Measurements from ENCODE around the gene RTKN2. TPM values are rescaled to one million over a fixed set of nuclear protein-coding genes. Genes with fewer than 3 reads are reported as not detected.

Gene RTKN2
- total RNA-seq, 1 donor from 2014 or later = 6.7 TPM

DNA sequence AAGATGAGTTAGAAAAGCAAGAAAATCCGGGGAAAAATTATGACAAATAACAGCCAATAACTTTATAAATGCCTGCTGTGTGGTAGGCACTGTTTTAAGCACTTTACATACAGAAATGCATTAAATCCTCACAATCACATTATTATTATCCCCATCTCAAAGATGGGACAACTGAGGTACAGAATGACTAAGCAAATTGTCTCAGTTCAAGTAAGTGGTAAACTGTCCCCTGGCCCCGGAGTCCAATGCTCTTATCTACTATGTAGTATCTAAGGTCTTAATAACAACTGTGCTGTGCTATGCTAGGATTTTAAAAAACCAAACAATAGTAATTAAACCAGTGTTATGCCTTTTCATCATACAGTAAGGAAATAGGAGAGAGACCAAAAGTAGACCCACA is 105.6 kb downstream of the RTKN2 start:
- H3K36me3 ChIP-seq (ENCODE audit: control insufficient read depth, insufficient read depth, low read length) = no peaks in the 10 kb centered on the region
- H3K4me3 ChIP-seq (ENCODE audit: low read depth, low read length) = no peak overlapping the region
- DNase-seq (ENCODE audit: low read depth) = no peak
- H3K27me3 ChIP-seq (ENCODE audit: control insufficient read depth, insufficient read depth, low read length) = no peaks in the 10 kb centered on the region
- TF ChIP-seq, protein P1, sequence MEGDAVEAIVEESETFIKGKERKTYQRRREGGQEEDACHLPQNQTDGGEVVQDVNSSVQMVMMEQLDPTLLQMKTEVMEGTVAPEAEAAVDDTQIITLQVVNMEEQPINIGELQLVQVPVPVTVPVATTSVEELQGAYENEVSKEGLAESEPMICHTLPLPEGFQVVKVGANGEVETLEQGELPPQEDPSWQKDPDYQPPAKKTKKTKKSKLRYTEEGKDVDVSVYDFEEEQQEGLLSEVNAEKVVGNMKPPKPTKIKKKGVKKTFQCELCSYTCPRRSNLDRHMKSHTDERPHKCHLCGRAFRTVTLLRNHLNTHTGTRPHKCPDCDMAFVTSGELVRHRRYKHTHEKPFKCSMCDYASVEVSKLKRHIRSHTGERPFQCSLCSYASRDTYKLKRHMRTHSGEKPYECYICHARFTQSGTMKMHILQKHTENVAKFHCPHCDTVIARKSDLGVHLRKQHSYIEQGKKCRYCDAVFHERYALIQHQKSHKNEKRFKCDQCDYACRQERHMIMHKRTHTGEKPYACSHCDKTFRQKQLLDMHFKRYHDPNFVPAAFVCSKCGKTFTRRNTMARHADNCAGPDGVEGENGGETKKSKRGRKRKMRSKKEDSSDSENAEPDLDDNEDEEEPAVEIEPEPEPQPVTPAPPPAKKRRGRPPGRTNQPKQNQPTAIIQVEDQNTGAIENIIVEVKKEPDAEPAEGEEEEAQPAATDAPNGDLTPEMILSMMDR (IDR thresholded peaks at IDR 0.05; ENCODE audit: insufficient read depth, low read length, poor library complexity, severe bottlenecking) = no peak

DNA sequence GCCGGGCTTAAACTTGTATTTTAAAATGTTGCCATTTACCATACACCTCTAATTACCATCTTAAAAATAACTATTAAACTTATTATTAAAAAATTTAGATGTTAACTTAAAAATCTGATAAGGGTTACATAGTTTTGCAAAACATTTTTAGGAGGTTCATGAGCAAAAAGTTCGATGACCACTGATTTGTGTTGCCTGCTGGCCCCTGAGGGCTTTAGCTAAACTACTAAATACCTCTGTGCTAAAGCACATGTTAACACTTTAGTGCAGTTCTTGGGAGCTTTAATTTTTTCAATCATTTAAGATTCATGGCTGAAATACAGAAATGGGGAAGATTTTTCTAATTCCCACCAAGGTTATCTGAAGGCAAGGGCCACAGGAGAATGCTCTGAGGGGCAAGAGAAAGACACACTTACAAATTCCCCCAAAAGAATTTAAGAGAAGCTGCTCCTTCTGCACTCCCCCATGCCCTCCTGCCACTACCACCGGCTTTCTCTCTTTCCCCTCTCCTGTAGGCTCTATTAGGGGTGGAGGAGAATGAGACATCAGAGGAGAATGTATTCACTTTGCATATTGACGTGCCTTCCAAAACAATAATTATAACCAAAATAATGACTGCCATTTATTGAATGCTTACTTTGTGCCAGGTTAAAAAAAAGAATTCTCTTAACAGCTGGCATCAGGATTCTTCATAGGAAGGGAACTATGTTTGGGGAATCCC is 106.2 kb downstream of the RTKN2 start:
- TF ChIP-seq, protein P1 (IDR thresholded peaks at IDR 0.05; ENCODE audit: insufficient read depth, low read length, poor library complexity, severe bottlenecking) = no peak
- no peaks in the 10 kb centered on the region for H3K27me3 ChIP-seq (ENCODE audit: control insufficient read depth, insufficient read depth, low read length)
- no peaks in the 10 kb centered on the region for H3K36me3 ChIP-seq (ENCODE audit: control insufficient read depth, insufficient read depth, low read length)
- H3K4me3 ChIP-seq (ENCODE audit: low read depth, low read length) = no peak overlapping the region
- DNase-seq (ENCODE audit: low read depth) = no peak

DNA sequence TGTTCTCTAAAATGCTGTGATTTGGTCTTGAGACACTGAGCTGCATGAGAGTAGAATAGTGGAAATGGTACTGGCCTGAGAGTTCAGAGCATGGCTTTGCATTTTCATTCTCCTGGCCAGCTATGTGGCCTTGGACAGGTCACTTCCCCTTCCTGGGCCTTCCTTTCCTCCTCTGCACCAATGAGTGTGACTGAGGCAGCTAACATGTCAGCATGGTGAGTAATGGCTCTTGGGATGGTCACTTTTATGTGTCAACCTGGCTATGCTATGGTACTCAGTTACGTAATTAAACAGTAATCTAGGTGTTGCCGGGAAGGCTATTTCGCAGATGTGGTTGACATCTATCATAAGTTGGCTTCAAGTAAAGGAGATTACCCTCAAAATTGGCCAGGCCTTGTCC is 109.3 kb downstream of the RTKN2 start:
- TF ChIP-seq, protein P1 (IDR thresholded peaks at IDR 0.05; ENCODE audit: insufficient read depth, low read length, poor library complexity, severe bottlenecking) = no peak
- Histone ChIP-seq H3K4me3 (ENCODE audit: low read depth, low read length) (no peak overlapping the region), H3K27me3 (ENCODE audit: control insufficient read depth, insufficient read depth, low read length) (no peaks in the 10 kb centered on the region), H3K36me3 (ENCODE audit: control insufficient read depth, insufficient read depth, low read length) (no peaks in the 10 kb centered on the region)
- no peak for DNase-seq (ENCODE audit: low read depth)

DNA sequence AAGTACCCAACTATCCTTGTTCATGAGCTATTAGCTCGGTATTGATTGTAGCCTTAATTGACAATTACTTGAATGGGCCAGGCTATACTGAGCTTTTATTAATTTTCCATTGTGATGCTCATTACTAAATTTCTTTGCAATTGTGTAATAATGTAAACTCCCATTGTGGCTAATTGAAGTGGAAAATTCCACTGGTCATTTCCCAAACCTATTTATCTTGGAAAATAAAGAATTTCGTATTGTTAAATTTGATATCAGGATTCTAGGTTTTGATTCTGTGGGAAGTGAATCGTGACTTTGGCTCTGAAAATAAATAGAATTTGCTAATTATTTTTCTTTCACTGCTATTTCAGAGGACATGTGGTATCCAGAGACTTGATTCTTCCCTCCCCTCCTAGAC is 111.0 kb downstream of the RTKN2 start:
- TF ChIP-seq, protein P1 (IDR thresholded peaks at IDR 0.05; ENCODE audit: insufficient read depth, low read length, poor library complexity, severe bottlenecking) = no peak
- Histone ChIP-seq H3K4me3 (ENCODE audit: low read depth, low read length) (no peak overlapping the region), H3K27me3 (ENCODE audit: control insufficient read depth, insufficient read depth, low read length) (no peaks in the 10 kb centered on the region), H3K36me3 (ENCODE audit: control insufficient read depth, insufficient read depth, low read length) (no peaks in the 10 kb centered on the region)
- DNase-seq (ENCODE audit: low read depth) = no peak

DNA sequence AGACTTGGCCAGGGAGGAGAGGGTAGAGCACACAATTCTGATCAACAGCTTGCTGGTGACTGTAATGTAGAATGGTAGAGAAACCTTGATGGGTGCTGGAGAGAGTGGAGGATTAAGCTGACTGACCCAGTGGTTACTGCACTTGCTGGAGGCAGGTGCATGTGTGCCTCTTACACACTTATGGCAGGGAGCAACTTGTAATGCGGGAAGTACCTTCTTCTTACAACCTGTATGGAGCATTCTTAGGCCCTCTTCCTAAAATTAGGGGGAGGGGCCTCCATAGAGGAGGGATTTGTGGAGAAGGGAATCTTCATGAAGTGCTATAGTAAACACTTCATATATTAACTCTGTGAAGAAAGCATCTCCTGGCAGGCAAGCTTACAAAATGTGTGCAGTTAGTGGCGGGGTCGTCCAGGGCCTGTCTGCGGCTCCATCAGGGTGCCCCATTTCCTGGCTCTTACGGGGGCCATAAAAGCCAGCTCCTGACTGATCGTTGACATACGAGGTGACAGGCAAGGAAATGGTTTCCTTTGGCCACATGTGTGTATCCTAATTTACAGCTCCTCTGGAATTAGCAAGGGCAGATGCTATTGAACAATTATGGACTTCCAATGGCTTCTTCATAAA is 113.5 kb downstream of the RTKN2 start:
- no peak overlapping the region for H3K4me3 ChIP-seq (ENCODE audit: low read depth, low read length)
- H3K36me3 ChIP-seq (ENCODE audit: control insufficient read depth, insufficient read depth, low read length) = no peaks in the 10 kb centered on the region
- TF ChIP-seq, protein P1 (IDR thresholded peaks at IDR 0.05; ENCODE audit: insufficient read depth, low read length, poor library complexity, severe bottlenecking) = no peak

More for the DNA sequence above, 113.5 kb downstream of the RTKN2 start:
- no peak for DNase-seq (ENCODE audit: low read depth)
- no peaks in the 10 kb centered on the region for H3K27me3 ChIP-seq (ENCODE audit: control insufficient read depth, insufficient read depth, low read length)
